CD4-positive, alpha-beta T cell treated with Interleukin-17A for 1 hour (primary cell): ENCODE results near the gene NXNL1.
A peak's percentile ranks its signal among the peaks of the same experiment; 100 is the strongest.

ENCODE experiments used
- DNase-seq: peaks from one replicate; pipeline ENCODE4 v3.0.0-alpha.2; 2020

NXNL1 gene

GRCh38 chr19:17415121-17415520 is 45.6 kb downstream of the NXNL1 start:
- DNase-seq, result no peak

GRCh38 chr19:17414097-17414496 is 46.6 kb downstream of the NXNL1 start:
- no peak for DNase-seq

DNA sequence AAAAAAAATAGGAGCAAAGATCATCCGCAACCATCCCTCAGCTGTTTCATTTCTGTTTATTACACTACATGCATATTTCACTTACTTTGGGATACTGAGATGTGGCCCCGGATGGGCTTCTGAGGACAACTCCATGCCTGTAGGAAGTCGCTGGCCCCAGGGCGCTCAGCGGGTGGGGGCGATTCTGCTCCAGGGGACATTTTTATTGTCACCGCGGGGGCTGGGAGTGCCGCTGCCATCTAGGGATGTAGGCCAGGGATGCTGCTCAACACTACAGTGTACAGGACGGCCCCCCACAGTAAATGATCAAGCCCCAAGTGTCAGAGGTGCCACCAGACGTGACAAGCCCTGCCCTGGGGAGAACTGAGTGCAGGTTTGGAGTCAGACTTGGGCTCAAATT is 48.9 kb downstream of the NXNL1 start:
- no peak for DNase-seq

DNA sequence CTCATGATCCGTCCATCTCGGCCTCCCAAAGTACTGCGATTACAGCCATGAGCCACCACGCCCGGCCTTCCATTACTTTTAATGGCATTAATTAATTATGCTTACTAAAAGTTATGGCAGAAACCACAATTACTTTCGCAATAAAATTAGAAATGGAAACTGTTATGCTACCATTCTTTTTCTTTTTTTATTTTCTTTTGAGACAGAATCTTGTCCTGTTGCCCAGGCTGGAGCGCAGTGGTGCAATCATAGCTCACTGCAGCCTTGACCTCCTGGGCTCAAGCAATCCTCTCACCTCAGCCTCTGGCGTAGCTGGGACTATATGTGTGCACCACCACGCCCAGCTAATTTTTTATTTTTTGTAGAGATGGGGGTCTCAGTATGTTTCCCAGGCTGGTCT is 50.7 kb downstream of the NXNL1 start:
- no peak for DNase-seq

DNA sequence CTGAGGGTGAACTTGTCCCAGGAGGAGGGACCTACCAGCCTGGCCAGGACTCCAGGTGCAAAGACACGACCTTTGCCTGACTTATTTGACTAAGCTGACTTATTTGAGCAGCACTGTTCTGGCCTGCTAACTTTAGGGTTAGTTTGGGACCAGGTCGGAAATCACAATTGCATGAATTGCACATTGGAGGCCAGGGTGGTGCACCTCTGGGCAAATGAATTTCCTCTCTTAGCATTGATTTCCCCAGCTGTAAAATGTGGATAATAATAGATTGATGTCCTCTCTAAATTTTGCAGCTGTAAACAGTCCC is 53.9 kb downstream of the NXNL1 start:
- no peak for DNase-seq

GRCh38 chr19:17406046-17406886 is 54.5 kb downstream of the NXNL1 start:
- DNase-seq, result peak; percentile 32
